Neural crest cell (in vitro differentiated cells): ENCODE measurements around the gene PTPRM. TPM values are rescaled to one million over a fixed set of nuclear protein-coding genes. Genes with fewer than 3 reads are reported as not detected.

Source experiments
- DNase-seq: peaks from one replicate; pipeline ENCODE4 v3.0.0; 2021; ENCODE audit warnings: low read depth, mixed read lengths, low spot score
- H3K27ac Mint-ChIP-seq: one replicate; pipeline ENCODE4 v1.8.0; 2021; ENCODE audit warnings: mild to moderate bottlenecking, mixed read lengths; ENCODE audit not compliant: unreplicated experiment
- H3K27me3 Mint-ChIP-seq: 2 replicates; pipeline ENCODE4 v1.8.0; 2021; ENCODE audit warnings: low read depth, mild to moderate bottlenecking, mixed read lengths
- H3K36me3 Mint-ChIP-seq: 2 replicates; pipeline ENCODE4 v1.8.0; 2021; ENCODE audit warnings: low read depth, mild to moderate bottlenecking, mixed read lengths
- H3K4me1 Mint-ChIP-seq: 2 replicates; pipeline ENCODE4 v1.8.0; 2021; ENCODE audit warnings: mixed read lengths
- H3K4me3 Mint-ChIP-seq: one replicate; pipeline ENCODE4 v1.8.0; 2021; ENCODE audit warnings: mild to moderate bottlenecking, mixed read lengths
- H3K9me3 Mint-ChIP-seq: 2 replicates; pipeline ENCODE4 v1.8.0; 2021; ENCODE audit warnings: mixed read lengths
- total RNA-seq: library from RNA; stranded (reverse); gene quantifications from 2 replicates; pipeline ENCODE4 v1.2.1, GENCODE V29; 2021
- TF ChIP-seq, protein P1 (sequence below): fragments of 200-600 bp; sonication (generic); conservative IDR thresholded peaks from 2 replicates; pipeline ENCODE4 v1.5.0; 2021; ENCODE audit warnings: antibody characterized with exemption, mild to moderate bottlenecking

PTPRM gene
- total RNA-seq, 1 donor from 2014 or later: 7.7 TPM

DNA sequence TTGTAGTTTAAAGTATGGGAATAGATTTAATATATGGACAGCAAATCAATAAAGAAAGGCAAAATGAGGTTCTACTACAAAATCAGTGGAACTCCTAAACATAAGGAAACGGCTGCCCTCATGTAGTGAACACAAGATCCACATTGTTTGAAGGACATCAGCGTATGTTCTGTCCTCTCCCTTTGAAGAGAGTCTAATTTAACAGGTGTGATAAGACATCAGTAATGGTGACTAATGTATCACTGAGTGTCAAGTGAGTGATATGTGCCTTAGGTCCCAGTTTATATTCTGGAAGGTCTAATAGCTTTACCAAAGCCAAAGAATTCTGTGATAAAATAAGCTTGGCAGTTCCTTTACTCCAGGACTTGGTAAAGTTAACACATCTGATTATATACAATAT is 248.7 kb downstream of the PTPRM start:
- H3K27ac Mint-ChIP-seq: no peak overlapping the region
- no peak overlapping the region for H3K4me3 Mint-ChIP-seq
- TF ChIP-seq, protein P1, sequence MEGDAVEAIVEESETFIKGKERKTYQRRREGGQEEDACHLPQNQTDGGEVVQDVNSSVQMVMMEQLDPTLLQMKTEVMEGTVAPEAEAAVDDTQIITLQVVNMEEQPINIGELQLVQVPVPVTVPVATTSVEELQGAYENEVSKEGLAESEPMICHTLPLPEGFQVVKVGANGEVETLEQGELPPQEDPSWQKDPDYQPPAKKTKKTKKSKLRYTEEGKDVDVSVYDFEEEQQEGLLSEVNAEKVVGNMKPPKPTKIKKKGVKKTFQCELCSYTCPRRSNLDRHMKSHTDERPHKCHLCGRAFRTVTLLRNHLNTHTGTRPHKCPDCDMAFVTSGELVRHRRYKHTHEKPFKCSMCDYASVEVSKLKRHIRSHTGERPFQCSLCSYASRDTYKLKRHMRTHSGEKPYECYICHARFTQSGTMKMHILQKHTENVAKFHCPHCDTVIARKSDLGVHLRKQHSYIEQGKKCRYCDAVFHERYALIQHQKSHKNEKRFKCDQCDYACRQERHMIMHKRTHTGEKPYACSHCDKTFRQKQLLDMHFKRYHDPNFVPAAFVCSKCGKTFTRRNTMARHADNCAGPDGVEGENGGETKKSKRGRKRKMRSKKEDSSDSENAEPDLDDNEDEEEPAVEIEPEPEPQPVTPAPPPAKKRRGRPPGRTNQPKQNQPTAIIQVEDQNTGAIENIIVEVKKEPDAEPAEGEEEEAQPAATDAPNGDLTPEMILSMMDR: no peak
- H3K9me3 Mint-ChIP-seq: peaks cover 16% of the 10 kb centered on the region
- DNase-seq: no peak
- H3K27me3 Mint-ChIP-seq: no peaks in the 10 kb centered on the region
- peaks cover 5% of the 10 kb centered on the region for H3K4me1 Mint-ChIP-seq
- peaks cover 20% of the 10 kb centered on the region for H3K36me3 Mint-ChIP-seq

GRCh38 chr18:7817575-7818230 is 250.6 kb downstream of the PTPRM start:
- TF ChIP-seq, protein P1: no peak
- H3K36me3 Mint-ChIP-seq: peaks cover 20% of the 10 kb centered on the region

GRCh38 chr18:7821784-7822183 is 254.7 kb downstream of the PTPRM start:
- Mint-ChIP-seq H3K36me3 (no peaks in the 10 kb centered on the region), H3K27ac (no peak overlapping the region), H3K4me1 (peaks cover 5% of the 10 kb centered on the region), H3K4me3 (no peak overlapping the region), H3K27me3 (no peaks in the 10 kb centered on the region), H3K9me3 (no peaks in the 10 kb centered on the region)
- TF ChIP-seq, protein P1: no peak
- DNase-seq: no peak

More at GRCh38 chr18:7817575-7818230, 250.6 kb downstream of the PTPRM start:
- peaks cover 5% of the 10 kb centered on the region for H3K4me1 Mint-ChIP-seq
- H3K4me3 Mint-ChIP-seq: no peak overlapping the region
- DNase-seq: no peak
- H3K27ac Mint-ChIP-seq: no peak overlapping the region
- no peaks in the 10 kb centered on the region for H3K27me3 Mint-ChIP-seq
- H3K9me3 Mint-ChIP-seq: peaks cover 16% of the 10 kb centered on the region

DNA sequence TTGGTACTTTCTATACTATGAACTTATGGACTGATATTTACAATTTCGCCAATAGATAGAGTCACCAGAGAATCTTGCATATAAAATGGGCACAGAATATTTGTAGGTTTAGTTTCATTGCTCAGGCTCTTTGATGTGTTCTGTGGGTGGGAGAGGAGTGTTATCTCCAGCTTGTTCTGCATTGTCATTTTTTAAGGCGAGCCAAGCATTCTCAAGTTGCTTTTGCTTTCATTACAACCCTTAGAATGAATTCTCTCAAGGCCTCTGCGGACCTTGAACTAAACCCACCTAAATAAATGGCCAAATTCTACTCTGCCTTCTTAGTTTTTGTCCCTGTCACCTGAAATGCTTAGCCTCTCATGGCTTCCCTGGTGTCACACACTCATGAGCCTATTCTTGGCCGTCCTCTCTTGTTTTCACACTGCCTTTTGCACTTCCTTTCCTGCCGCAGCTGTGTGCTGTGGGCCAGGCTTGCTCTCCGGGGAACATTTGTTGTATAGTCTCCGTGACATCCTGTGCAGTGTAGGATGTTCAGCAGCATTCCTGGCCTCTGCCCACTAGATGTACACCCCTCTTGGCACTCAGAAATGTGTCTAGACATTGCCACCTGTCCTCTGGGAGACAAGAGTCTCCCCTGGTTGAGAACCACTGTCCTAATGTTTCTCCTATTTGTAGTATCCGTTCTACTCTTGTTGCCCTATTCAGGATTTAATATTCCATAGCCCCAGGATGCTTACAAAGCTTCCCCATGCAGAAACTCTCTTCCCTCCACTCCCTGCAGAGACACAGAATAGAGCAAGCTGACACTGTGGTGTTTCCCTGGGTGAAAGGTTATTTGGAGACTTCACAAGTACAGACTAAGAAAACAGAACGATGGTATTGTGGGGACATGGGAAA is 255.6 kb downstream of the PTPRM start:
- no peaks in the 10 kb centered on the region for H3K27me3 Mint-ChIP-seq
- no peak for DNase-seq
- no peaks in the 10 kb centered on the region for H3K9me3 Mint-ChIP-seq
- TF ChIP-seq, protein P1: no peak
- H3K36me3 Mint-ChIP-seq: no peaks in the 10 kb centered on the region
- no peak overlapping the region for H3K27ac Mint-ChIP-seq
- H3K4me3 Mint-ChIP-seq: no peak overlapping the region
- peaks cover 7% of the 10 kb centered on the region for H3K4me1 Mint-ChIP-seq

- TF ChIP-seq, protein P1: no peak
- H3K27me3 Mint-ChIP-seq: no peaks in the 10 kb centered on the region
- no peaks in the 10 kb centered on the region for H3K9me3 Mint-ChIP-seq
- peaks cover 8% of the 10 kb centered on the region for H3K4me1 Mint-ChIP-seq
- no peaks in the 10 kb centered on the region for H3K36me3 Mint-ChIP-seq
- no peak for DNase-seq
- no peak overlapping the region for H3K27ac Mint-ChIP-seq
- no peak overlapping the region for H3K4me3 Mint-ChIP-seq
Observed at GRCh38 chr18:7824970-7825369, 257.9 kb downstream of the PTPRM start.
